NT2/D1 (cell line): ENCODE measurements around the gene CAMK2D.

Source experiments
- SUZ12 ChIP-seq: IDR thresholded peaks from 2 replicates; pipeline ENCODE4 v1.6.1; 2011; ENCODE audit not compliant: insufficient read length, insufficient read depth; ENCODE audit errors: extremely low read depth
- YY1 ChIP-seq: IDR thresholded peaks from 2 replicates; pipeline ENCODE4 v1.6.1; 2011; ENCODE audit not compliant: insufficient read length, insufficient read depth

GRCh38 chr4:113457886-113458285 is 303.7 kb downstream of the CAMK2D start:
- TF ChIP-seq SUZ12: no peak
- no peak for TF ChIP-seq YY1
